ENCODE measurements around the gene ZBTB17.

DNA sequence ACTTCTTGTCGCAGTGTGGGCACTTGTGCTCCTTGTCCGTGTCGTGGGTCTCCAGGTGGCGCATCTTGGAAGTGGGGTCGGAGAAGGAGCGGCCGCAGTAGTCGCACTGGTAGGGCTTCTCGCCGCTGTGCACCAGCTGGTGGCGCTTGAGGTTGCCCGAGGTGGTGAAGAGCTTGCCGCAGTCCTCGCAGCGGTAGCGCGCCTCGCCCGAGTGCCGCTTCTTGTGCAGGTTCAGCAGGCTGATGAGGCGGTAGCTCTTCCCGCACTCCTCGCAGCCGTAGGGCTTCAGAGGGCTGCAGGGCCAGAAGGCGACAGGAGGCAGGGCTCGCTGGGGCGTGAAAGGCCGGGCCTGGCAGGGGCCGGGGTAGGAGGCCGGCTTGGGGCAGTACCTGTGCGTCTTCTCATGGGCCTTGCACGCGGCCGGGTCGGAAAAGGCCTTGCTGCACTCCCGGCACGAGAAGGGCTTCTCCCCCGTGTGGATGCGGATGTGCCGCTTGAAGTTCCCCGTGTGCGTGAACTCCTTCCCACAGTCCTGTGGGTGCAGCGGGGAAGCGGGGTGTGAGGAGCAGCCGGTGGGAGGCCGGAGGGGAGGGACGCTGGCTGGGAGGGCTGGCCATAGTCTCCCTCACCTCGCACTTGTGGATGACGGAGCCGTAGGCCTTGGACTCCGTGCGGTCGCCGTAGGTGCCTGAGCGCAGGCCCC lies 31.4 kb downstream of the ZBTB17 start:
- TF ChIP-seq, protein P1, sequence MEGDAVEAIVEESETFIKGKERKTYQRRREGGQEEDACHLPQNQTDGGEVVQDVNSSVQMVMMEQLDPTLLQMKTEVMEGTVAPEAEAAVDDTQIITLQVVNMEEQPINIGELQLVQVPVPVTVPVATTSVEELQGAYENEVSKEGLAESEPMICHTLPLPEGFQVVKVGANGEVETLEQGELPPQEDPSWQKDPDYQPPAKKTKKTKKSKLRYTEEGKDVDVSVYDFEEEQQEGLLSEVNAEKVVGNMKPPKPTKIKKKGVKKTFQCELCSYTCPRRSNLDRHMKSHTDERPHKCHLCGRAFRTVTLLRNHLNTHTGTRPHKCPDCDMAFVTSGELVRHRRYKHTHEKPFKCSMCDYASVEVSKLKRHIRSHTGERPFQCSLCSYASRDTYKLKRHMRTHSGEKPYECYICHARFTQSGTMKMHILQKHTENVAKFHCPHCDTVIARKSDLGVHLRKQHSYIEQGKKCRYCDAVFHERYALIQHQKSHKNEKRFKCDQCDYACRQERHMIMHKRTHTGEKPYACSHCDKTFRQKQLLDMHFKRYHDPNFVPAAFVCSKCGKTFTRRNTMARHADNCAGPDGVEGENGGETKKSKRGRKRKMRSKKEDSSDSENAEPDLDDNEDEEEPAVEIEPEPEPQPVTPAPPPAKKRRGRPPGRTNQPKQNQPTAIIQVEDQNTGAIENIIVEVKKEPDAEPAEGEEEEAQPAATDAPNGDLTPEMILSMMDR (IDR thresholded peaks at IDR 0.05) = no peak
- TF ChIP-seq POLR2A (IDR thresholded peaks at IDR 0.05) = no peak

All from Peyer's patch (tissue), 4 donors.